NCI-H446 (cell line): ENCODE data around the gene DNAI2.

Experiments
- DNase-seq, 2 experiments: peaks; one replicate each; lab custom pipeline; 2025; lab: John Stamatoyannopoulos, UW

The DNAI2 gene

GRCh38 chr17:74274060-74274708 is at the start of gene DNAI2:
Gene DNAI2, plus strand, starts transcription at chr17:74274234. Its CDS starts 7,584 bp downstream, at chr17:74281818.
- no peak for DNase-seq

- no peak for DNase-seq
Observed at GRCh38 chr17:74224959-74225725, 48.9 kb upstream of the DNAI2 start.

GRCh38 chr17:74226252-74226651 is 47.8 kb upstream of the DNAI2 start:
- DNase-seq = no peak

GRCh38 chr17:74227271-74228080 is 46.6 kb upstream of the DNAI2 start:
- no peak for DNase-seq

GRCh38 chr17:74228306-74228978 is 45.6 kb upstream of the DNAI2 start:
- DNase-seq = no peak

- DNase-seq = no peak
Observed at GRCh38 chr17:74230896-74231295, 43.1 kb upstream of the DNAI2 start.

GRCh38 chr17:74231928-74232907 is 41.8 kb upstream of the DNAI2 start:
- no peak for DNase-seq

- no peak for DNase-seq
Observed at GRCh38 chr17:74233937-74234336, 40.1 kb upstream of the DNAI2 start.

GRCh38 chr17:74234486-74234885 is 39.5 kb upstream of the DNAI2 start:
- DNase-seq = no peak

- no peak for DNase-seq
Observed at GRCh38 chr17:74235040-74235581, 38.9 kb upstream of the DNAI2 start.

GRCh38 chr17:74235911-74236371 is 38.1 kb upstream of the DNAI2 start:
- no peak for DNase-seq

- DNase-seq = no peak
Observed at GRCh38 chr17:74237321-74237720, 36.7 kb upstream of the DNAI2 start.

GRCh38 chr17:74239172-74239571 is 34.9 kb upstream of the DNAI2 start:
- no peak for DNase-seq

GRCh38 chr17:74240618-74241205 is 33.3 kb upstream of the DNAI2 start:
- no peak for DNase-seq

- DNase-seq = no peak
Observed at GRCh38 chr17:74241431-74241830, 32.6 kb upstream of the DNAI2 start.

- DNase-seq = no peak
Observed at GRCh38 chr17:74241847-74242246, 32.2 kb upstream of the DNAI2 start.

GRCh38 chr17:74243013-74243755 is 30.9 kb upstream of the DNAI2 start:
- DNase-seq = peak in 1 of 2 experiments; percentile 23

GRCh38 chr17:74244128-74244527 is 29.9 kb upstream of the DNAI2 start:
- DNase-seq = no peak

- no peak for DNase-seq
Observed at GRCh38 chr17:74244548-74244947, 29.5 kb upstream of the DNAI2 start.
